WTC11 (cell line): ENCODE data around the gene DDI1. TPM values are rescaled to one million over a fixed set of nuclear protein-coding genes. Genes with fewer than 3 reads are reported as not detected.

Experiments
- ATAC-seq: fragments of 200-7000 bp; cut with Tn5 transposase; 2 replicates; pipeline ENCODE4 v1.10.0; 2021; ENCODE audit warnings: mild to moderate bottlenecking, moderate library complexity
- CTCF ChIA-PET: fragments of 300-600 bp; sonication (Branson Sonifier 250); formaldehyde crosslinking; loops from one replicate; lab custom pipeline; 2021; ENCODE audit warnings: antibody characterized with exemption; lab: Charles Lee
- POLR2A ChIA-PET: fragments of 350-600 bp; sonication (Branson Sonifier 250); formaldehyde crosslinking; loops from one replicate; lab custom pipeline; 2021; ENCODE audit warnings: antibody characterized with exemption; lab: Charles Lee
- DNase-seq: peaks from one replicate; pipeline ENCODE4 v3.0.0; 2021; ENCODE audit warnings: low spot score
- H3K27ac Mint-ChIP-seq: 2 replicates; pipeline ENCODE4 v1.8.0; 2021; ENCODE audit warnings: mixed read lengths
- H3K27me3 Mint-ChIP-seq: 2 replicates; pipeline ENCODE4 v1.8.0; 2021; ENCODE audit warnings: low read depth, mild to moderate bottlenecking, moderate library complexity, mixed read lengths
- H3K36me3 Mint-ChIP-seq: 2 replicates; pipeline ENCODE4 v1.8.0; 2021; ENCODE audit warnings: mixed read lengths
- H3K4me1 Mint-ChIP-seq: 2 replicates; pipeline ENCODE4 v1.8.0; 2022; ENCODE audit warnings: mixed read lengths
- H3K4me3 Mint-ChIP-seq: 2 replicates; pipeline ENCODE4 v1.8.0; 2021; ENCODE audit warnings: mild to moderate bottlenecking, moderate library complexity, mixed read lengths
- H3K9me3 Mint-ChIP-seq: 2 replicates; pipeline ENCODE4 v1.8.0; 2021; ENCODE audit warnings: mixed read lengths
- CREB1 ChIP-seq: sonication (generic); formaldehyde crosslinking; IDR thresholded peaks from 2 replicates; pipeline ENCODE4 v1.8.0; 2023; ENCODE audit warnings: mild to moderate bottlenecking, missing genetic modification reagents
- ETV6 ChIP-seq: sonication (generic); formaldehyde crosslinking; IDR thresholded peaks from 2 replicates; pipeline ENCODE4 v1.8.1; 2022; ENCODE audit warnings: mild to moderate bottlenecking, missing genetic modification reagents
- FOXP1 ChIP-seq: sonication (generic); formaldehyde crosslinking; IDR thresholded peaks from 2 replicates; pipeline ENCODE4 v1.8.0; 2022; ENCODE audit warnings: missing genetic modification reagents, mild to moderate bottlenecking, moderate library complexity, borderline replicate concordance
- GRHL2 ChIP-seq: fragments of 250-450 bp; sonication (Bioruptor Pico); IDR thresholded peaks from 2 replicates; pipeline ENCODE4 v1.8.0; 2022; ENCODE audit warnings: mild to moderate bottlenecking, moderate library complexity; ENCODE audit not compliant: insufficient replicate concordance, severe bottlenecking
- MXD4 ChIP-seq: fragments of 250-450 bp; sonication (Bioruptor Pico); IDR thresholded peaks from 2 replicates; pipeline ENCODE4 v1.8.0; 2021; ENCODE audit warnings: mild to moderate bottlenecking, moderate library complexity, borderline replicate concordance
- MYBL2 ChIP-seq: sonication (generic); formaldehyde crosslinking; IDR thresholded peaks from 2 replicates; pipeline ENCODE4 v1.8.1; 2023; ENCODE audit warnings: mild to moderate bottlenecking, moderate library complexity, missing genetic modification reagents
- NFYB ChIP-seq: sonication (generic); formaldehyde crosslinking; conservative IDR thresholded peaks from 2 replicates; pipeline ENCODE4 v1.8.0; 2022; ENCODE audit warnings: low read depth, missing genetic modification reagents
- NR3C1 ChIP-seq: sonication (generic); formaldehyde crosslinking; conservative IDR thresholded peaks from 2 replicates; pipeline ENCODE4 v1.8.1; 2023; ENCODE audit warnings: low read depth, mild to moderate bottlenecking, missing genetic modification reagents
- PRRX2 ChIP-seq: fragments of 250-450 bp; sonication (Bioruptor Pico); IDR thresholded peaks from 2 replicates; pipeline ENCODE4 v1.8.0; 2021; ENCODE audit warnings: mild to moderate bottlenecking
- SMAD3 ChIP-seq: sonication (generic); formaldehyde crosslinking; IDR thresholded peaks from 2 replicates; pipeline ENCODE4 v1.8.0; 2022; ENCODE audit warnings: missing genetic modification reagents, mild to moderate bottlenecking, borderline replicate concordance
- TEAD4 ChIP-seq: sonication (generic); formaldehyde crosslinking; IDR thresholded peaks from 2 replicates; pipeline ENCODE4 v1.8.0; 2022; ENCODE audit warnings: mild to moderate bottlenecking, missing genetic modification reagents
- total RNA-seq: library from RNA; stranded (reverse); gene quantifications from 3 replicates; pipeline ENCODE4 v1.2.3, GENCODE V29; 2021
- TF ChIP-seq, protein P1 (sequence below): sonication (generic); formaldehyde crosslinking; IDR thresholded peaks from 2 replicates; pipeline ENCODE4 v1.8.1; 2023; ENCODE audit warnings: mild to moderate bottlenecking, missing genetic modification reagents, moderate library complexity
- TF ChIP-seq, protein P2 (sequence below): sonication (generic); formaldehyde crosslinking; IDR thresholded peaks from 2 replicates; pipeline ENCODE4 v1.8.1; 2023; ENCODE audit warnings: mild to moderate bottlenecking, missing genetic modification reagents
- TF ChIP-seq, protein P3 (sequence below): sonication (generic); formaldehyde crosslinking; IDR thresholded peaks from 2 replicates; pipeline ENCODE4 v1.8.1; 2022; ENCODE audit warnings: mild to moderate bottlenecking, moderate library complexity, missing genetic modification reagents
- TF ChIP-seq, protein P4 (sequence below): sonication (generic); formaldehyde crosslinking; IDR thresholded peaks from 2 replicates; pipeline ENCODE4 v1.8.1; 2022; ENCODE audit warnings: low read depth, mild to moderate bottlenecking, moderate library complexity, missing genetic modification reagents, borderline replicate concordance
- TF ChIP-seq, protein P5 (sequence below): sonication (generic); formaldehyde crosslinking; IDR thresholded peaks from 2 replicates; pipeline ENCODE4 v1.8.1; 2023; ENCODE audit warnings: mild to moderate bottlenecking, missing genetic modification reagents, moderate library complexity
- TF ChIP-seq, protein P6 (sequence below): sonication (generic); formaldehyde crosslinking; IDR thresholded peaks from 2 replicates; pipeline ENCODE4 v1.8.0; 2022; ENCODE audit warnings: mild to moderate bottlenecking, missing genetic modification reagents
- TF ChIP-seq, protein P7 (sequence below): sonication (generic); formaldehyde crosslinking; IDR thresholded peaks from 2 replicates; pipeline ENCODE4 v1.8.0; 2022; ENCODE audit warnings: mild to moderate bottlenecking, missing genetic modification reagents
- TF ChIP-seq, protein P8 (sequence below): fragments of 250-450 bp; sonication (Bioruptor Pico); IDR thresholded peaks from 2 replicates; pipeline ENCODE4 v1.9.0; 2021; ENCODE audit warnings: mild to moderate bottlenecking

Gene DDI1
- total RNA-seq, 1 experiment from 2014 or later: not detected

DNA sequence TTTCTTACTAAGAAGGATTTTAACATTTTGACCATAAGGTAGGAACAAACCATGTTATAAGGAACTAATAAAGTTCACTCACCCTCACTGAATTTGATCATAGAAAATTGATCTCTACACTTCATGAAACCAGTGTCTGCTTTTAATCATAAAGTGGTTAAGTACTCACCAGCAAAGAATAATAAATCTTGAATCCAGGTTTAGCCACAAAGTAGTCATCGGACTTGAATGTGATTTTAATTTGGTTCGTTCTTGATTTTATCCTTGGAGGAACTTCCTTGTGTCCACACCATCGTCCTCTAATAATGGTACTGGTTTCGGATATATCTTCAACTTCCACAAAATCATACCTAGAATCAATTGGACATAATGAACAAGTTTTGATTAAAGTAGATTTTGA, 40.5 kb upstream of the DDI1 start:
- Mint-ChIP-seq H3K36me3 (no peaks in the 10 kb centered on the region), H3K27me3 (no peaks in the 10 kb centered on the region), H3K27ac (no peak overlapping the region), H3K4me1 (no peaks in the 10 kb centered on the region), H3K4me3 (no peak overlapping the region), H3K9me3 (no peaks in the 10 kb centered on the region)
- CTCF ChIA-PET: no interaction called here
- DNase-seq (no peak), ATAC-seq (no peak)
- POLR2A ChIA-PET: no interaction called here
- TF ChIP-seq GRHL2 (CRISPR knock-in tag) (no peak), MYBL2 (CRISPR knock-in tag) (no peak), SMAD3 (CRISPR knock-in tag) (no peak), CREB1 (no peak), MXD4 (CRISPR knock-in tag) (no peak), PRRX2 (no peak), TEAD4 (CRISPR knock-in tag) (no peak), FOXP1 (CRISPR knock-in tag) (no peak), NFYB (no peak), ETV6 (CRISPR knock-in tag) (no peak), NR3C1 (CRISPR knock-in tag) (no peak)
- TF ChIP-seq, protein P1, sequence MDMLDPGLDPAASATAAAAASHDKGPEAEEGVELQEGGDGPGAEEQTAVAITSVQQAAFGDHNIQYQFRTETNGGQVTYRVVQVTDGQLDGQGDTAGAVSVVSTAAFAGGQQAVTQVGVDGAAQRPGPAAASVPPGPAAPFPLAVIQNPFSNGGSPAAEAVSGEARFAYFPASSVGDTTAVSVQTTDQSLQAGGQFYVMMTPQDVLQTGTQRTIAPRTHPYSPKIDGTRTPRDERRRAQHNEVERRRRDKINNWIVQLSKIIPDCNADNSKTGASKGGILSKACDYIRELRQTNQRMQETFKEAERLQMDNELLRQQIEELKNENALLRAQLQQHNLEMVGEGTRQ (CRISPR knock-in tag): no peak
- TF ChIP-seq, protein P2, sequence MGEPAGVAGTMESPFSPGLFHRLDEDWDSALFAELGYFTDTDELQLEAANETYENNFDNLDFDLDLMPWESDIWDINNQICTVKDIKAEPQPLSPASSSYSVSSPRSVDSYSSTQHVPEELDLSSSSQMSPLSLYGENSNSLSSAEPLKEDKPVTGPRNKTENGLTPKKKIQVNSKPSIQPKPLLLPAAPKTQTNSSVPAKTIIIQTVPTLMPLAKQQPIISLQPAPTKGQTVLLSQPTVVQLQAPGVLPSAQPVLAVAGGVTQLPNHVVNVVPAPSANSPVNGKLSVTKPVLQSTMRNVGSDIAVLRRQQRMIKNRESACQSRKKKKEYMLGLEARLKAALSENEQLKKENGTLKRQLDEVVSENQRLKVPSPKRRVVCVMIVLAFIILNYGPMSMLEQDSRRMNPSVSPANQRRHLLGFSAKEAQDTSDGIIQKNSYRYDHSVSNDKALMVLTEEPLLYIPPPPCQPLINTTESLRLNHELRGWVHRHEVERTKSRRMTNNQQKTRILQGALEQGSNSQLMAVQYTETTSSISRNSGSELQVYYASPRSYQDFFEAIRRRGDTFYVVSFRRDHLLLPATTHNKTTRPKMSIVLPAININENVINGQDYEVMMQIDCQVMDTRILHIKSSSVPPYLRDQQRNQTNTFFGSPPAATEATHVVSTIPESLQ (CRISPR knock-in tag): no peak
- TF ChIP-seq, protein P3, sequence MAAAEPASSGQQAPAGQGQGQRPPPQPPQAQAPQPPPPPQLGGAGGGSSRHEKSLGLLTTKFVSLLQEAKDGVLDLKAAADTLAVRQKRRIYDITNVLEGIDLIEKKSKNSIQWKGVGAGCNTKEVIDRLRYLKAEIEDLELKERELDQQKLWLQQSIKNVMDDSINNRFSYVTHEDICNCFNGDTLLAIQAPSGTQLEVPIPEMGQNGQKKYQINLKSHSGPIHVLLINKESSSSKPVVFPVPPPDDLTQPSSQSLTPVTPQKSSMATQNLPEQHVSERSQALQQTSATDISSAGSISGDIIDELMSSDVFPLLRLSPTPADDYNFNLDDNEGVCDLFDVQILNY (CRISPR knock-in tag): no peak
- TF ChIP-seq, protein P4, sequence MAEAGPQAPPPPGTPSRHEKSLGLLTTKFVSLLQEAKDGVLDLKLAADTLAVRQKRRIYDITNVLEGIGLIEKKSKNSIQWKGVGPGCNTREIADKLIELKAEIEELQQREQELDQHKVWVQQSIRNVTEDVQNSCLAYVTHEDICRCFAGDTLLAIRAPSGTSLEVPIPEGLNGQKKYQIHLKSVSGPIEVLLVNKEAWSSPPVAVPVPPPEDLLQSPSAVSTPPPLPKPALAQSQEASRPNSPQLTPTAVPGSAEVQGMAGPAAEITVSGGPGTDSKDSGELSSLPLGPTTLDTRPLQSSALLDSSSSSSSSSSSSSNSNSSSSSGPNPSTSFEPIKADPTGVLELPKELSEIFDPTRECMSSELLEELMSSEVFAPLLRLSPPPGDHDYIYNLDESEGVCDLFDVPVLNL (CRISPR knock-in tag): no peak
- TF ChIP-seq, protein P5, sequence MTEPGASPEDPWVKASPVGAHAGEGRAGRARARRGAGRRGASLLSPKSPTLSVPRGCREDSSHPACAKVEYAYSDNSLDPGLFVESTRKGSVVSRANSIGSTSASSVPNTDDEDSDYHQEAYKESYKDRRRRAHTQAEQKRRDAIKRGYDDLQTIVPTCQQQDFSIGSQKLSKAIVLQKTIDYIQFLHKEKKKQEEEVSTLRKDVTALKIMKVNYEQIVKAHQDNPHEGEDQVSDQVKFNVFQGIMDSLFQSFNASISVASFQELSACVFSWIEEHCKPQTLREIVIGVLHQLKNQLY (CRISPR knock-in tag): no peak
- TF ChIP-seq, protein P6, sequence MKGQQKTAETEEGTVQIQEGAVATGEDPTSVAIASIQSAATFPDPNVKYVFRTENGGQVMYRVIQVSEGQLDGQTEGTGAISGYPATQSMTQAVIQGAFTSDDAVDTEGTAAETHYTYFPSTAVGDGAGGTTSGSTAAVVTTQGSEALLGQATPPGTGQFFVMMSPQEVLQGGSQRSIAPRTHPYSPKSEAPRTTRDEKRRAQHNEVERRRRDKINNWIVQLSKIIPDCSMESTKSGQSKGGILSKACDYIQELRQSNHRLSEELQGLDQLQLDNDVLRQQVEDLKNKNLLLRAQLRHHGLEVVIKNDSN: no peak
- TF ChIP-seq, protein P7, sequence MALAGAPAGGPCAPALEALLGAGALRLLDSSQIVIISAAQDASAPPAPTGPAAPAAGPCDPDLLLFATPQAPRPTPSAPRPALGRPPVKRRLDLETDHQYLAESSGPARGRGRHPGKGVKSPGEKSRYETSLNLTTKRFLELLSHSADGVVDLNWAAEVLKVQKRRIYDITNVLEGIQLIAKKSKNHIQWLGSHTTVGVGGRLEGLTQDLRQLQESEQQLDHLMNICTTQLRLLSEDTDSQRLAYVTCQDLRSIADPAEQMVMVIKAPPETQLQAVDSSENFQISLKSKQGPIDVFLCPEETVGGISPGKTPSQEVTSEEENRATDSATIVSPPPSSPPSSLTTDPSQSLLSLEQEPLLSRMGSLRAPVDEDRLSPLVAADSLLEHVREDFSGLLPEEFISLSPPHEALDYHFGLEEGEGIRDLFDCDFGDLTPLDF (CRISPR knock-in tag): no peak
- TF ChIP-seq, protein P8, sequence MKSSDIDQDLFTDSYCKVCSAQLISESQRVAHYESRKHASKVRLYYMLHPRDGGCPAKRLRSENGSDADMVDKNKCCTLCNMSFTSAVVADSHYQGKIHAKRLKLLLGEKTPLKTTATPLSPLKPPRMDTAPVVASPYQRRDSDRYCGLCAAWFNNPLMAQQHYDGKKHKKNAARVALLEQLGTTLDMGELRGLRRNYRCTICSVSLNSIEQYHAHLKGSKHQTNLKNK (CRISPR knock-in tag): no peak
